HuH-7.5 (cell line): ENCODE data around the gene TRMT1.
A peak's percentile ranks its signal among the peaks of the same experiment; 100 is the strongest.

Experiments
- DNase-seq: peaks from one replicate; pipeline ENCODE4 v3.0.0; 2011; ENCODE audit warnings: low spot score

The TRMT1 gene

GRCh38 chr19:13070425-13071140 lies 46.0 kb downstream of the TRMT1 start:
- DNase-seq: no peak

DNA sequence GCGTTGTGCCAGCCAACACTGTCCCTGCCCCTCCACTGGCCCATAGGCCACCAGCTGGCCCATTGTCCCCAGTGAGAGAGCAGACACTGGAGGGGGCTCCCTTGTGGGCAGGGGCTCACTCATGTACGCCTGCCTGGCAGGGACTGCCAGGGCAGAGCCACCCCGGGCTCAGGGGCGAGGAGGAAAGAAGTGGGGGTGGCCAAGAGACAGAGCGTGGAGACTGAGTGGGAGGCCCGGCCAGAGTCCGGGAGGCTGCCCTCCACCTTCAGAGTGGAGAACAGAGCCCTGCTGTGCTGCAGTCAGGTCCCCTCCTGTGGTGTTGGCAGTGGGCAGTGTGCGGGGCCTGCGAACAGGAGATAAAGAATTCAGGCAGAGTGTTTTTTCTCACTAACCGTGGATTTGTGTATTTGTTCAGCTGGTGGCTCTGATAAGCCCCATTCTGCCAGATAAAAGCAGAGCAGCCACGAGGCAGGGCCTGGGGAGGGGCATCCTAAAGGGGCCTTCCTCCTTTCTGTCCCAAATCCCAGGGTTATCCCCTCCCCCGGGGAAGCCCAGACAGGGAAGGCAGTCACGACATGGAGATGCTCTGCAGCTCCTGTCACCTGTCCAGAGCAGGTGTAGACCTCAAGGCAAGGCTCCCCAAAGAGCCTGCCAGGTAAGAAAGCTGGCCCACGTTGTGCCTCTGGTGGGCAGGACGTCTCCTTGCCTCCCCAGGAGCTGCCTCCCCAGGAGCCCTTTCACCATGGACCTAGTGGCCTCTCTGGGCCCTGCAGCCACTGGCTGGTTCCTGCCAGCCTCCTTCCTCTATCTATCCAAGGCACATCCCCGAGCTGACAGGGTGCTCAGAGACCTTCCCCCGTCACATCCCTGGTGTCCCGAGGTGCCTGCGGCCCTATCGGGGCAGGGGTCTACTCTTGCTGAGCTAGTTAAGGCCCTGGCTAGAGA lies 46.9 kb downstream of the TRMT1 start:
- DNase-seq: no peak

DNA sequence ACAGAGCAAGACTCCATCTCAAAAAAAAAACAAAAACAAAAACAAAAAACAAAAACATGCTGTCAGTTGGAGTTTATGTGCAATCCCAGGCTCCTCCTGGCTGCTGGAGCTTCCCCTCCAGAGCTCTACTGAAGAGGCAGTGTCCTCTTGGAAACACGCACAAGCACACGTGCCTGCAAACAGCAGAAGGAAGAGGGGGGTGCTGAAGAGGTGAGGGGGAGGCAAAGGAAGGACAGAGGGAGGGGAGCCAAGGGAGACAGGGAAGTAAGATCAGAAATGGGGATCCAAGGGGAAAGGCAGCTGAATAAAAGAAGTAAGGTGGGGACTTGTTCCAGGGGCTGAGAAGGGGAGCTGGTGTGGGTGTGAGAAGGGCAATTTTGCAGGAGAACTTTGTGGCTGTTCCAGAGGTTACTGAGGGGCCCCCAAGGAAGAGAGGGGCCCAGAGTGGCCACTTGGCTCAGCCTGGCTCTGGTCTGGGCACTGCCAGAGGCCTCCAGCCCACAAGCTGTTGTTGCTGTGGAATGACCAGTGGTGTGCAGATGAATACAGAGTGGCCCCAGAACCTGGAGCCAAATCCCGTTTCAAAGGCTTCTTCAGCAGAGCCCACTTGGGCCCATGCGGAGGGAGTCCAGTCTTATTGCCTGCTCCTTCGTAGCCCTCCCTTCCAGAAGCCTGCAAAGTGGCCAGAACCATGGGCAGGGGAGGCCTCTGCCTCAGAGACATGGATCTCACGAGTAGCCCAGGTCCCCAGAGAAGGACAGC lies 48.3 kb downstream of the TRMT1 start:
- DNase-seq: no peak

- no peak for DNase-seq
Observed at GRCh38 chr19:13066933-13067807, 49.4 kb downstream of the TRMT1 start.

GRCh38 chr19:13066226-13066625 lies 50.3 kb downstream of the TRMT1 start:
- no peak for DNase-seq

DNA sequence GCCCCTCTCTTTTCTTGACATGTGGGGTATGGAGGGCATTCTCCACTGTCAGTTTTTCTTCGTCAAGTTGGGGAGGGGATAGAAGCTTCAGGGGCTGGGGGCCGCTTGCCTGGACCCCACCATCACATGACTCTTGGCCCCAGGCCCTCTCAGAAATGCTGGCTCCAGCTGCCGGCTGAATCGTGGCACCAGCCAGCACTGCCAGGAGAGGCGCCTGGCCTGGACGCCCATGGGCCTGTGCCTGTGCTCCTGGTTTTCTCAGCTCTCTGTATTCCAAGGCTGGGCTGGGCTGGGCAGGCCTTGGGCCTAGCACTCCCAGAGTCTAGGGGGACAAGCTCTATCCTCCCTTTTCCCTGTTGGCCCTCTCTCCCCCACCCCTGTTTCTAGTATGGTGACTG lies 52.4 kb downstream of the TRMT1 start:
- no peak for DNase-seq

- DNase-seq: no peak
Observed at GRCh38 chr19:13063461-13064091, 53.0 kb downstream of the TRMT1 start.

DNA sequence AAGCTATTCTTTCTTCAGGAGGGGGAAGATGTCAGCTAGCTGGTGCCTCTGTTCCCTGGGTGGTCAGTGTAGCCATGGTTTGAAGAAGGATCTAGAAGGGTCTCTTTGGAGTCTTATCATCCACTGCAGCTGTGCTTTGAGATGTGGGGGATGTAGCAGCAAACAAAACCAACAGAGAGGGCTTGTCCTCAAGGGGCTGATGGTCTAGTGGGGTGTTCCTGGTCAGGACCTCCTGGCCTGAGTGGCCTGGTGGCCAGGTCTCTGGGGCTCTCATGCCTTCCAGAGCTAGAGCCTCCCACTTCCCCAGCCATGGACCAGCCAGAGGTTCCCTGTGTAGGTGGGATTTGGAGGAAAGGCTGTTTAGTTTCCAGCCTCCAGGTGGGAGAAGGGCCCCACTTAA lies 54.2 kb downstream of the TRMT1 start:
- DNase-seq: no peak

- DNase-seq: peak; percentile 93
Observed at GRCh38 chr19:13060964-13061927, 55.3 kb downstream of the TRMT1 start.

GRCh38 chr19:13060233-13060963 lies 56.1 kb downstream of the TRMT1 start:
- DNase-seq: peak; percentile 96

DNA sequence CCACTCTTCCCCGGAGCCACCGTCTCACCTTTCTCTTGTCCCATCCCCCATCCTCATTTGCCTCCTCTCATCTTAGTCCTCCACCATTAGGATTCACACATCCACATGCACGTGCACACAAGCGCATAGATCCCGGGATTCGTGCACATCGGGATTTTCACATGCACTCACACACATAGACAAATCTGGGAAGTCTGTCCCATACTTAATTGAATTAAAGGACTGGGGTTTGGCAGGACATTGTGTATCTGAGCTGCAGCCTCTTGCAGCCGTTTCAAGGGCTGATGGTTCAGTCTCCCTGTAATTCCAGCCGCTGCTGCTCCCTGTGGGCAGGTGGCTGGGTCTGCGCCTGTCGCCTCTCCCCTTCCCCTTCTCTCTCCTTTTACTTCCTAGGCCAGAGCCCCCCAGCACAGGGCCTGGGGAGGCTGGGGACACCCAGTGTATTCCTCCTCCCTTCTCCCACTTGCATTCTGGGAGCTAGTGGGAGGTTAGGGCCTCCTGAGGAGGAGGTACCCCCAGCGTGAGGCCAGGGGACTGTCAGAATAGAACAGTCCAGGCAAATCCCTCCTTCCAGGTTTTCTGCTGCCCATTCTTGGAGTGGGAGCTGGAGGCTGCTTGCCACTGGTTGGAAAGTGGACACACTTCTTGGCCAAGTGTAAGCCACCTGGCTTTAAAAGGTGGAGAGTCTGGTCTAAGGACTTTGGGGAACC lies 57.4 kb downstream of the TRMT1 start:
- no peak for DNase-seq

- no peak for DNase-seq
Observed at GRCh38 chr19:13057744-13058143, 58.8 kb downstream of the TRMT1 start.

GRCh38 chr19:13057147-13057572 lies 59.4 kb downstream of the TRMT1 start:
- peak; percentile 56 for DNase-seq

GRCh38 chr19:13056052-13056660 lies 60.4 kb downstream of the TRMT1 start:
- DNase-seq: no peak

- no peak for DNase-seq
Observed at GRCh38 chr19:13055213-13056051, 61.1 kb downstream of the TRMT1 start.
